ENCODE measurements around the gene AQP1. TPM values are rescaled to one million over a fixed set of nuclear protein-coding genes. Genes with fewer than 3 reads are reported as not detected.

AQP1 gene
- total RNA-seq, 1 experiment from 2014 or later, result 0.15 TPM

GRCh38 chr7:30929686-30930085 is 18.0 kb downstream of the AQP1 start:
- Histone ChIP-seq H3K9me3 (ENCODE audit: control insufficient read depth, low read depth, low read length) (no peaks in the 10 kb centered on the region), H4K20me1 (ENCODE audit: control insufficient read depth, insufficient read depth, insufficient read length) (no peaks in the 10 kb centered on the region), H3K14ac (ENCODE audit: insufficient read depth, low read length) (no peak overlapping the region; the same call in 1 of the 2 replicates), H4K5ac (ENCODE audit: insufficient read length, low read depth, low read length) (no peak overlapping the region), H2BK15ac (ENCODE audit: low read depth, low read length) (no peak overlapping the region), H3K4ac (ENCODE audit: low read depth, low read length) (no peak overlapping the region), H2BK12ac (ENCODE audit: insufficient read length, low read depth, low read length) (no peak overlapping the region), H2BK20ac (ENCODE audit: low read depth, low read length, poor library complexity, severe bottlenecking) (no peak overlapping the region), H3K18ac (ENCODE audit: insufficient read length, low read depth, low read length) (no peak overlapping the region), H3K9ac (ENCODE audit: extremely low read depth, insufficient read length, low read length) (no peak overlapping the region), H2AK5ac (ENCODE audit: insufficient read length, low read length) (no peak overlapping the region), H3K56ac (ENCODE audit: insufficient read length, low read depth, low read length) (no peak overlapping the region), H3K4me1 (ENCODE audit: insufficient read depth, low read length) (no peaks in the 10 kb centered on the region), H3K27ac (ENCODE audit: insufficient read length, low read depth, low read length) (no peak overlapping the region), H3K79me2 (ENCODE audit: insufficient read depth, low read length) (no peaks in the 10 kb centered on the region), H3K23ac (ENCODE audit: insufficient read length, low read depth, low read length) (no peak overlapping the region), H2BK120ac (ENCODE audit: low read depth, low read length, poor library complexity, severe bottlenecking) (no peak overlapping the region), H3K79me1 (ENCODE audit: insufficient read depth, low read depth, low read length, poor library complexity, severe bottlenecking) (no peaks in the 10 kb centered on the region), H3K4me2 (ENCODE audit: insufficient read depth, insufficient read length, low read length) (no peak overlapping the region), H3K23me2 (ENCODE audit: insufficient read length, low read depth, low read length, poor library complexity, severe bottlenecking) (no peaks in the 10 kb centered on the region), H4K91ac (ENCODE audit: insufficient read length, low read depth, low read length) (no peak overlapping the region), H2AFZ (ENCODE audit: low read length) (no peak overlapping the region), H2BK5ac (ENCODE audit: insufficient read length, low read length) (no peak overlapping the region), H3T11ph (ENCODE audit: low read length) (no peak overlapping the region), H3K27me3 (ENCODE audit: insufficient read depth, low read length) (no peaks in the 10 kb centered on the region), H4K8ac (replicated peaks; ENCODE audit: insufficient read length, low read depth, low read length) (no peak overlapping the region)
- TF ChIP-seq CTCF (conservative IDR thresholded peaks at IDR 0.05), result no peak
- no CpG with 5 or more reads among the region's 4 CpGs for WGBS (ENCODE audit: extremely low coverage, insufficient read length, low lambda C conversion rate)
- Mint-ChIP-seq H3K27ac (no peak overlapping the region; a peak in 1 of 7 replicates), H3K4me1 (peaks cover 6 to 15% of the 10 kb centered on the region in 2 experiments), H3K9me3 (no peaks in the 10 kb centered on the region; a peak in 1 of 5 replicates), H3K27me3 (ENCODE audit: low read depth) (peaks cover 75% of the 10 kb centered on the region), H3K4me3 (no peak overlapping the region), H3K36me3 (ENCODE audit: insufficient read depth in 1 of 3, low read depth in 3 of 3) (no peaks in the 10 kb centered on the region)
- DNase-seq, result no peak

Measured in H9 (cell line).